Neural progenitor cell (in vitro differentiated cells): ENCODE results near the gene POC1A. TPM values are rescaled to one million over a fixed set of nuclear protein-coding genes. Genes with fewer than 3 reads are reported as not detected.

Source experiments
- DNase-seq: peaks from one replicate; pipeline ENCODE4 v3.0.0-alpha.2; 2016; ENCODE audit warnings: low spot score
- H2AFZ ChIP-seq: fragments of 200-600 bp; sonication (generic); replicated peaks from 2 replicates; pipeline ENCODE4 v1.6.1; 2016; ENCODE audit warnings: antibody characterized with exemption
- H3F3A ChIP-seq: fragments of 200-600 bp; sonication (generic); 2 replicates; pipeline ENCODE4 v1.6.1; 2016; ENCODE audit warnings: antibody characterized with exemption, low read depth
- H3K27ac ChIP-seq: fragments of 200-600 bp; sonication (generic); 2 replicates; pipeline ENCODE4 v1.5.1; 2016; ENCODE audit warnings: mild to moderate bottlenecking
- H3K27me3 ChIP-seq: fragments of 200-600 bp; sonication (generic); 2 replicates; pipeline ENCODE4 v1.6.1; 2016; ENCODE audit warnings: mild to moderate bottlenecking, moderate library complexity
- H3K36me3 ChIP-seq: fragments of 200-600 bp; sonication (generic); 2 replicates; pipeline ENCODE4 v1.5.1; 2016
- H3K4me1 ChIP-seq: fragments of 200-600 bp; sonication (generic); 2 replicates; pipeline ENCODE4 v1.6.1; 2016; ENCODE audit warnings: mixed run types
- H3K4me2 ChIP-seq: fragments of 200-600 bp; sonication (generic); 2 replicates; pipeline ENCODE4 v1.6.1; 2016
- H3K4me3 ChIP-seq: fragments of 200-600 bp; sonication (generic); 2 replicates; pipeline ENCODE4 v1.5.1; 2016
- H3K79me2 ChIP-seq: fragments of 200-600 bp; sonication (generic); 2 replicates; pipeline ENCODE4 v1.6.1; 2016; ENCODE audit warnings: low read depth
- H3K9ac ChIP-seq: fragments of 200-600 bp; sonication (generic); 2 replicates; pipeline ENCODE4 v1.6.1; 2016
- H3K9me3 ChIP-seq: fragments of 200-600 bp; sonication (generic); 2 replicates; pipeline ENCODE4 v1.5.1; 2016; ENCODE audit warnings: low read depth
- H4K20me1 ChIP-seq: fragments of 200-600 bp; sonication (generic); 2 replicates; pipeline ENCODE4 v1.6.1; 2016; ENCODE audit warnings: low read depth
- H3K27ac Mint-ChIP-seq: 3 replicates; pipeline ENCODE4 v1.8.0; 2021; ENCODE audit warnings: mixed read lengths
- H3K27me3 Mint-ChIP-seq: 2 replicates; pipeline ENCODE4 v1.8.0; 2022; ENCODE audit warnings: low read depth, mild to moderate bottlenecking, inconsistent platforms, moderate library complexity, mixed read lengths; ENCODE audit not compliant: insufficient read depth
- H3K36me3 Mint-ChIP-seq: 3 replicates; pipeline ENCODE4 v1.8.0; 2021; ENCODE audit warnings: mixed read lengths
- H3K4me1 Mint-ChIP-seq: 3 replicates; pipeline ENCODE4 v1.8.0; 2021; ENCODE audit warnings: mixed read lengths
- H3K4me3 Mint-ChIP-seq: 3 replicates; pipeline ENCODE4 v1.8.0; 2021; ENCODE audit warnings: mild to moderate bottlenecking, moderate library complexity, mixed read lengths
- H3K9me3 Mint-ChIP-seq: 3 replicates; pipeline ENCODE4 v1.8.0; 2020; ENCODE audit warnings: mixed read lengths
- EZH2 ChIP-seq: fragments of 200-600 bp; sonication (generic); IDR thresholded peaks from 2 replicates; pipeline ENCODE4 v1.6.1; 2017; ENCODE audit warnings: antibody characterized with exemption, mild to moderate bottlenecking, moderate library complexity
- EZH2phosphoT487 ChIP-seq: fragments of 200-600 bp; sonication (generic); IDR thresholded peaks from 2 replicates; pipeline ENCODE4 v1.6.1; 2017; ENCODE audit warnings: antibody characterized with exemption
- total RNA-seq: library from RNA; depleted of rRNA; stranded (reverse); fragments of >200 nt; gene quantifications from 2 replicates; pipeline ENCODE4 v1.2.3, GENCODE V29; 2015; ENCODE audit warnings: low replicate concordance
- TF ChIP-seq, protein P1 (sequence below): fragments of 200-600 bp; sonication (generic); IDR thresholded peaks from 2 replicates; pipeline ENCODE4 v1.5.1; 2017; ENCODE audit warnings: antibody characterized with exemption, mild to moderate bottlenecking

POC1A gene
- total RNA-seq, 1 donor from 2014 or later: 10.3 TPM

DNA sequence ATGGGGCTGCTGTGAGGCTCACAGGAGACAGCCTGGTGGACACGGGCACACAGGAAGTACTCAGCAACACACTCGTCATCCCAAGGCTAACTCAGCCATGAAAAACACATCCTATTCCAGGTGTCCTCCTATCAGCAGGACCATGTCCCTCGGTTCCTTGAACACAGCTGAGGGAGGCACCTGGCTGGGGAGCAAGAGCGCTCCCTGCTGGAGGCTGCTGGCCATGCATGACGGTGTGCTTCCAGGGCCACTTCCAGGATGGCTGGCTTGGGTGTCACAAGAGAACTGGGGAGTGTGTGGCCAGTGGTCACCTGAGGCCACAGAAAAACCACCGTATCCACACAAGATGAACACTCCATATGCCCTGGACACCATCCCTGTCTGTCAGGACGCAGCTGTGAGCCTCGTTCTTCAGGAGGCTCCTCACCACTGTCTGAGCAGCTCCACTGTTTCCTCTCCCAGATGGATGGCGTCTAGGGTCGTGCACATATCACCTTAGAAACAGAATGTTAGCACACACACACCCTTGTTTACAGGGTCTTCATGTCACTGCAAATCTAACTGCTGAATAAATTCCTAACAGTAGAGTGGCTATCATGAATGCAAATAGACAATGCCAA is 31.0 kb downstream of the POC1A start:
- TF ChIP-seq, protein P1, sequence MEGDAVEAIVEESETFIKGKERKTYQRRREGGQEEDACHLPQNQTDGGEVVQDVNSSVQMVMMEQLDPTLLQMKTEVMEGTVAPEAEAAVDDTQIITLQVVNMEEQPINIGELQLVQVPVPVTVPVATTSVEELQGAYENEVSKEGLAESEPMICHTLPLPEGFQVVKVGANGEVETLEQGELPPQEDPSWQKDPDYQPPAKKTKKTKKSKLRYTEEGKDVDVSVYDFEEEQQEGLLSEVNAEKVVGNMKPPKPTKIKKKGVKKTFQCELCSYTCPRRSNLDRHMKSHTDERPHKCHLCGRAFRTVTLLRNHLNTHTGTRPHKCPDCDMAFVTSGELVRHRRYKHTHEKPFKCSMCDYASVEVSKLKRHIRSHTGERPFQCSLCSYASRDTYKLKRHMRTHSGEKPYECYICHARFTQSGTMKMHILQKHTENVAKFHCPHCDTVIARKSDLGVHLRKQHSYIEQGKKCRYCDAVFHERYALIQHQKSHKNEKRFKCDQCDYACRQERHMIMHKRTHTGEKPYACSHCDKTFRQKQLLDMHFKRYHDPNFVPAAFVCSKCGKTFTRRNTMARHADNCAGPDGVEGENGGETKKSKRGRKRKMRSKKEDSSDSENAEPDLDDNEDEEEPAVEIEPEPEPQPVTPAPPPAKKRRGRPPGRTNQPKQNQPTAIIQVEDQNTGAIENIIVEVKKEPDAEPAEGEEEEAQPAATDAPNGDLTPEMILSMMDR: peak; percentile 97
- no peak for TF ChIP-seq EZH2
- no peak for TF ChIP-seq EZH2phosphoT487
- H3K27ac ChIP-seq: no peak overlapping the region
- H3K27me3 ChIP-seq: no peaks in the 10 kb centered on the region
- H3K9me3 ChIP-seq: no peaks in the 10 kb centered on the region
- no peak overlapping the region for H3K4me3 ChIP-seq
- H3K36me3 Mint-ChIP-seq: peaks cover 13% of the 10 kb centered on the region
- no peaks in the 10 kb centered on the region for H4K20me1 ChIP-seq
- H3K4me3 Mint-ChIP-seq: no peak overlapping the region
- no peaks in the 10 kb centered on the region for H3F3A ChIP-seq
- no peak overlapping the region for H2AFZ ChIP-seq
- no peaks in the 10 kb centered on the region for H3K9me3 Mint-ChIP-seq
- no peak overlapping the region for H3K9ac ChIP-seq
- no peaks in the 10 kb centered on the region for H3K36me3 ChIP-seq
- no peaks in the 10 kb centered on the region for H3K79me2 ChIP-seq
- no peaks in the 10 kb centered on the region for H3K27me3 Mint-ChIP-seq
- H3K4me1 ChIP-seq: no peaks in the 10 kb centered on the region
- peak; percentile 79 for DNase-seq
- no peak overlapping the region for H3K27ac Mint-ChIP-seq
- no peak overlapping the region for H3K4me2 ChIP-seq
- H3K4me1 Mint-ChIP-seq: peaks cover 6% of the 10 kb centered on the region

DNA sequence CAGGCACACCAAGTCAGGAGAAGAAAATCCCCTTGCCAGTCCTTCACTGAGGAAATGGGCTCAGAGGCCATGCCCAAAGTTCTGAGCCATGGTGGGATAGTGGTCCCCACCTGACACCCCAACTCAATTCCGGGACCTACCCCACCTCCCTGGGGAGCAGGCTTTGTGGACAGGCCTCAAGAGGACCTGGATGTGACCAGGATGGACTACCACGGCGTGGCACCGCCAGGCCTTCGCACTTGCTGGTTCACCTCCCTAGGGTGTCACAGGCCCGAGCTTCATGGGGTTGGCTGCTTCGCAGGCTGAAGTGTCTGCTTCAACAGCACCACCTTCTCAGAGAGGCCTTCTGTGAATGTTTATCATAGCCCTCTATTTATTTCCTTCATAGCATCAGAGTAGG is 31.7 kb downstream of the POC1A start:
- no peak overlapping the region for H3K9ac ChIP-seq
- no peak overlapping the region for H3K27ac ChIP-seq
- H3K36me3 ChIP-seq: no peaks in the 10 kb centered on the region
- H3F3A ChIP-seq: no peaks in the 10 kb centered on the region
- H4K20me1 ChIP-seq: no peaks in the 10 kb centered on the region
- no peaks in the 10 kb centered on the region for H3K4me1 ChIP-seq
- H3K9me3 ChIP-seq: no peaks in the 10 kb centered on the region
- H3K4me3 ChIP-seq: no peak overlapping the region
- no peaks in the 10 kb centered on the region for H3K79me2 ChIP-seq
- no peak overlapping the region for H3K4me2 ChIP-seq
- peaks cover 6% of the 10 kb centered on the region for H3K4me1 Mint-ChIP-seq
- no peak overlapping the region for H2AFZ ChIP-seq
- TF ChIP-seq EZH2phosphoT487 (no peak), EZH2 (no peak)
- TF ChIP-seq, protein P1: no peak
- H3K27ac Mint-ChIP-seq: no peak overlapping the region
- no peaks in the 10 kb centered on the region for H3K27me3 ChIP-seq
- no peak for DNase-seq
- H3K9me3 Mint-ChIP-seq: no peaks in the 10 kb centered on the region
- no peaks in the 10 kb centered on the region for H3K27me3 Mint-ChIP-seq
- H3K4me3 Mint-ChIP-seq: no peak overlapping the region
- peaks cover 13% of the 10 kb centered on the region for H3K36me3 Mint-ChIP-seq

DNA sequence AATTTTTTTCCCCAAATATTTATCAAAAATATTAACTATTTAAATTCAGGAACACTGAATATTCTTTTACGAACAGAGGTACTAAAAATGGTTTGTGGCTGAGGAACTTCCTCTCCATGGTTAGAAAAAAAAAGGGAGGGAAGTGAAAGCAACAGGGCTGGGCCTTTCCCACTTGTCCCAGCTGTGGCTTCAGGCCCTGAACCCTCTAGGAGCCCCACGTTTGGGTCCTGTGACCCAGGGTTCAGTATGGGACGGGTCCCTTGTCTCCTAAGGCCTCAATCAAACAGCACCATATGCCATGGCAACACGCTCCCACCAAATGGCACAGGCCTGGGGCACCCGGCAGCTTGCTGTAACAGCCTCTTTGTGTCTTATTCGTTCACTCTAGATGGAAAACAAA is 32.4 kb downstream of the POC1A start:
- H3K36me3 Mint-ChIP-seq: peaks cover 13% of the 10 kb centered on the region
- TF ChIP-seq EZH2phosphoT487: no peak
- TF ChIP-seq, protein P1: no peak
- no peak for TF ChIP-seq EZH2
- H3K4me1 ChIP-seq: no peaks in the 10 kb centered on the region

More for the DNA sequence above, 32.4 kb downstream of the POC1A start:
- Histone ChIP-seq H3K4me3 (no peak overlapping the region), H3K9me3 (no peaks in the 10 kb centered on the region), H3K27ac (no peak overlapping the region), H3K9ac (no peak overlapping the region), H3K36me3 (no peaks in the 10 kb centered on the region), H4K20me1 (no peaks in the 10 kb centered on the region), H3F3A (no peaks in the 10 kb centered on the region), H3K4me2 (no peak overlapping the region), H2AFZ (no peak overlapping the region), H3K27me3 (no peaks in the 10 kb centered on the region), H3K79me2 (no peaks in the 10 kb centered on the region)
- Mint-ChIP-seq H3K27ac (no peak overlapping the region), H3K9me3 (no peaks in the 10 kb centered on the region), H3K4me3 (no peak overlapping the region), H3K4me1 (peaks cover 6% of the 10 kb centered on the region), H3K27me3 (no peaks in the 10 kb centered on the region)
- DNase-seq: no peak
